GM23338 (cell line): ENCODE results near the gene WNT8B.

Experiments
- CTCF ChIP-seq, 2 experiments: fragments of 200-600 bp in 1 of 2; sonication (generic) in 1 of 2; conservative IDR thresholded peaks; 2 replicates each; pipeline versions ENCODE4 v1.5.1 to v1.6.1; 2016 to 2017; ENCODE audit warnings: antibody characterized with exemption in 2 of 2, low read depth in 2 of 2, mild to moderate bottlenecking in 2 of 2, moderate library complexity in 1 of 2
- EZH2 ChIP-seq: fragments of 200-600 bp; sonication (generic); IDR thresholded peaks from one replicate; pipeline ENCODE4 v1.8.0; 2017; ENCODE audit warnings: antibody characterized with exemption, mild to moderate bottlenecking, low read depth; ENCODE audit not compliant: unreplicated experiment
- POLR2AphosphoS5 ChIP-seq: IDR thresholded peaks from 2 replicates; pipeline ENCODE4 v1.6.1; 2016; ENCODE audit warnings: antibody characterized with exemption, low read depth
- REST ChIP-seq: IDR thresholded peaks from one replicate; pipeline ENCODE4 v1.6.1; 2018; ENCODE audit warnings: antibody characterized with exemption; ENCODE audit not compliant: unreplicated experiment

- TF ChIP-seq CTCF (conservative IDR thresholded peaks at IDR 0.05; ENCODE audit: low read depth in 2 of 2) (no peak), REST (no peak), EZH2 (no peak), POLR2AphosphoS5 (no peak)
These were observed 18.8 kb downstream of the WNT8B start for GRCh38 chr10:100481462-100482081.
